Stomach (tissue), 4 donors: ENCODE data around the gene IFT25.

Experiments used
- POLR2A ChIP-seq, 4 donors: fragments of 450-650 bp; IDR thresholded peaks; one replicate each; pipeline ENCODE4 v1.6.1; 2016; ENCODE audit warnings: antibody characterized with exemption in 4 of 4, control low read depth in 2 of 4, mild to moderate bottlenecking in 1 of 4, moderate library complexity in 1 of 4
- POLR2AphosphoS5 ChIP-seq, 3 donors: sonication (generic); formaldehyde crosslinking; IDR thresholded peaks; one replicate each; pipeline ENCODE4 v1.6.1; 2016; ENCODE audit warnings: antibody characterized with exemption in 3 of 3
- TF ChIP-seq, protein P1 (sequence below), 7 experiments: fragments of 450-650 bp in 4 of 7; fragments of 200-600 bp in 3 of 7; sonication (generic) in 3 of 7; IDR thresholded peaks; one replicate each; pipeline ENCODE4 v1.5.1; 2016 to 2019; ENCODE audit warnings: antibody characterized with exemption in 7 of 7, control low read depth in 2 of 7, mild to moderate bottlenecking in 1 of 7

GRCh38 chr1:53959664-53960250 is 14.3 kb upstream of the IFT25 start:
- TF ChIP-seq, protein P1, sequence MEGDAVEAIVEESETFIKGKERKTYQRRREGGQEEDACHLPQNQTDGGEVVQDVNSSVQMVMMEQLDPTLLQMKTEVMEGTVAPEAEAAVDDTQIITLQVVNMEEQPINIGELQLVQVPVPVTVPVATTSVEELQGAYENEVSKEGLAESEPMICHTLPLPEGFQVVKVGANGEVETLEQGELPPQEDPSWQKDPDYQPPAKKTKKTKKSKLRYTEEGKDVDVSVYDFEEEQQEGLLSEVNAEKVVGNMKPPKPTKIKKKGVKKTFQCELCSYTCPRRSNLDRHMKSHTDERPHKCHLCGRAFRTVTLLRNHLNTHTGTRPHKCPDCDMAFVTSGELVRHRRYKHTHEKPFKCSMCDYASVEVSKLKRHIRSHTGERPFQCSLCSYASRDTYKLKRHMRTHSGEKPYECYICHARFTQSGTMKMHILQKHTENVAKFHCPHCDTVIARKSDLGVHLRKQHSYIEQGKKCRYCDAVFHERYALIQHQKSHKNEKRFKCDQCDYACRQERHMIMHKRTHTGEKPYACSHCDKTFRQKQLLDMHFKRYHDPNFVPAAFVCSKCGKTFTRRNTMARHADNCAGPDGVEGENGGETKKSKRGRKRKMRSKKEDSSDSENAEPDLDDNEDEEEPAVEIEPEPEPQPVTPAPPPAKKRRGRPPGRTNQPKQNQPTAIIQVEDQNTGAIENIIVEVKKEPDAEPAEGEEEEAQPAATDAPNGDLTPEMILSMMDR (IDR thresholded peaks at IDR 0.05), result peak in 5 of 7 experiments; percentile 40 to 68 (median 48)
- TF ChIP-seq POLR2A (IDR thresholded peaks at IDR 0.05) (no peak), POLR2AphosphoS5 (IDR thresholded peaks at IDR 0.05) (no peak)
